PC-3 (cell line): ENCODE data around the gene ZFYVE27. TPM values are rescaled to one million over a fixed set of nuclear protein-coding genes. Genes with fewer than 3 reads are reported as not detected.

Source experiments
- ATAC-seq: fragments of 200-7000 bp; cut with Tn5 transposase; 2 replicates; pipeline ENCODE4 v1.9.1; 2020; ENCODE audit warnings: mild to moderate bottlenecking, moderate library complexity
- BruUV-seq: library from RNA; stranded (reverse); fragments of 400-500 nt; replicated peaks from 2 replicates; lab custom pipeline; 2021; lab: Mats Ljungman, UMichigan
- CTCF ChIA-PET: fragments of 300-600 bp; sonication (Branson Sonifier 250); formaldehyde crosslinking; loops from one replicate; lab custom pipeline; 2022; ENCODE audit warnings: antibody characterized with exemption; lab: Charles Lee
- POLR2A ChIA-PET: fragments of 300-600 bp; sonication (Branson Sonifier 250); formaldehyde crosslinking; loops from one replicate; lab custom pipeline; 2022; ENCODE audit warnings: antibody characterized with exemption; ENCODE audit not compliant: unreplicated experiment; lab: Charles Lee
- DNase-seq: peaks from one replicate; pipeline ENCODE4 v3.0.0-alpha.2; 2015
- H2AFZ ChIP-seq: fragments of 300-600 bp; sonication (generic); 2 replicates; pipeline ENCODE4 v1.6.0; 2016; ENCODE audit warnings: antibody characterized with exemption, low read length
- H3F3A ChIP-seq: fragments of 300-600 bp; sonication (generic); one replicate; pipeline ENCODE4 v1.6.0; 2017; ENCODE audit warnings: antibody characterized with exemption, low read length, control low read depth, mild to moderate bottlenecking; ENCODE audit not compliant: unreplicated experiment
- H3K27ac ChIP-seq: fragments of 300-600 bp; sonication (generic); 2 replicates; pipeline ENCODE4 v1.5.1; 2016; ENCODE audit warnings: mild to moderate bottlenecking, low read length
- H3K27me3 ChIP-seq: fragments of 300-600 bp; sonication (generic); 2 replicates; pipeline ENCODE4 v1.6.1; 2016; ENCODE audit warnings: low read length, mixed read lengths
- H3K36me3 ChIP-seq: fragments of 300-600 bp; sonication (generic); 2 replicates; pipeline ENCODE4 v1.6.1; 2016; ENCODE audit warnings: low read depth, mixed run types, low read length, mixed read lengths
- H3K4me1 ChIP-seq: fragments of 300-600 bp; sonication (generic); 2 replicates; pipeline ENCODE4 v1.5.1; 2016; ENCODE audit warnings: low read length; ENCODE audit not compliant: insufficient read depth
- H3K4me2 ChIP-seq: fragments of 300-600 bp; sonication (generic); 2 replicates; pipeline ENCODE4 v1.6.0; 2016; ENCODE audit warnings: low read length
- H3K4me3 ChIP-seq: fragments of 300-600 bp; sonication (generic); 2 replicates; pipeline ENCODE4 v1.5.1; 2016; ENCODE audit warnings: mild to moderate bottlenecking, low read length, mixed read lengths
- H3K79me2 ChIP-seq: fragments of 300-600 bp; sonication (generic); 2 replicates; pipeline ENCODE4 v1.6.1; 2017; ENCODE audit warnings: low read length, mixed read lengths
- H3K9ac ChIP-seq: fragments of 300-600 bp; sonication (generic); 2 replicates; pipeline ENCODE4 v1.6.0; 2016; ENCODE audit warnings: mild to moderate bottlenecking, low read length
- H3K9me2 ChIP-seq: fragments of 300-600 bp; sonication (generic); replicated peaks from 2 replicates; pipeline ENCODE4 v1.6.1; 2016; ENCODE audit warnings: mixed run types, low read length, mixed read lengths
- H3K9me3 ChIP-seq: fragments of 300-600 bp; sonication (generic); 2 replicates; pipeline ENCODE4 v1.6.1; 2016; ENCODE audit warnings: low read length, mixed read lengths
- H4K20me1 ChIP-seq: fragments of 300-600 bp; sonication (generic); 2 replicates; pipeline ENCODE4 v1.6.1; 2016; ENCODE audit warnings: low read length, mixed read lengths
- EZH2 ChIP-seq: fragments of 300-600 bp; sonication (generic); IDR thresholded peaks from one replicate; pipeline ENCODE4 v1.6.1; 2017; ENCODE audit warnings: antibody characterized with exemption, mild to moderate bottlenecking, low read length; ENCODE audit not compliant: unreplicated experiment
- EZH2phosphoT487 ChIP-seq: fragments of 300-600 bp; sonication (generic); IDR thresholded peaks from 2 replicates; pipeline ENCODE4 v1.6.1; 2018; ENCODE audit warnings: mild to moderate bottlenecking, antibody characterized with exemption, low read length, borderline replicate concordance
- intact Hi-C: fragments of 100-400 bp; cut with micrococcal nuclease; formaldehyde crosslinking; loops from 2 replicates; pipeline ENCODE4 v1.9.0; 2023
- total RNA-seq: library from RNA; depleted of rRNA; stranded (reverse); fragments of >200 nt; gene quantifications from 2 replicates; pipeline ENCODE4 v1.2.3, GENCODE V29; 2014
- TF ChIP-seq, protein P1 (sequence below): fragments of 300-600 bp; sonication (generic); conservative IDR thresholded peaks from 2 replicates; pipeline ENCODE4 v1.5.1; 2017; ENCODE audit warnings: antibody characterized with exemption, low read depth, mild to moderate bottlenecking, low read length

ZFYVE27 gene
- total RNA-seq, 1 experiment from 2014 or later: 13.1 TPM

DNA sequence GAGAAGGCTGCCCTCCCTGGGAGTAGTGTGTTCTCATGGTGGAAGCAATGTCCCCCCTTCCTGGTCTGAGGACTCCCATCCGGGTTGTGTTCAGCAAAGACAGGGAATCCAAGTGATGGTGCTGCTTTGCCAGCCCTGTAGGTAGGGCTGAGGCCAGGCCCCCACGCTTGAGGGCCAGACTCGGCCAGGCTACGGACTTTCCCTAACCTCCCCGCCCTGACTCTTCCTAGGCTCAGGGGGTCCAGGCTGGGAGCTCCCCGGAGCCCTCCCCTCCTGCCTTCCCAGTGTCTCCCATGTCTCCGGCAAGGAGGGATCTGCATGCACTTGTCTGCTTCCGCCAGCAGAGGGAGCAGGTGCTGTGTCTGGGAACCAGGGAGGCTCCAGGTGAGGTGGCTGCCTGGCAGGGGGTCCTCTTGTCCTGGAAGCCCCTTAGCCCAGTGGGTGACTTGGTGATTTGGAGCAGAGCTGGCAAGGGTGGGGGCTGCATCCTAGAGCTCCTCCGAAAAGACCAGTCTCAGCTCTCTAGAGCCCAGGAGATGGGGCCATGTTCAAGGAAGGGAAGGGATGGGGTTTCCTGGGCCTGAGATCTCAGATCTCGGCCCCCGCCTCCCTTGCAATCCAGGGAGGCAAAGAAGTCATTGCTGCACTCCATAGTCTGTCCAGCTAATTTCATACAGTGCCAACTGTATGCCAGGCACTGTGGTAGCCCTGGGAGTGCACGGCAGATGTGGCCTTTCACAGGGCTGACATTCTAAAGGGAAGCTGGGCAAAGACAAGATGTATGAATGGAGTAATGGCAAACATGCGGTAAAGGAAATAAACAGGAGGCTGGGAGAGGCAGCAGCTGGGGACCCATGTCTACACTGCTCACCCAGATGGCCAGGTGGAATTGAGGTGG, 55.1 kb downstream of the ZFYVE27 start:
- Histone ChIP-seq H4K20me1 (no peaks in the 10 kb centered on the region), H3K9ac (no peak overlapping the region), H3F3A (no peaks in the 10 kb centered on the region), H3K9me3 (no peaks in the 10 kb centered on the region), H3K4me3 (no peak overlapping the region), H3K79me2 (no peaks in the 10 kb centered on the region), H3K4me2 (no peak overlapping the region), H3K36me3 (no peaks in the 10 kb centered on the region), H3K27me3 (no peaks in the 10 kb centered on the region), H3K4me1 (no peaks in the 10 kb centered on the region), H3K27ac (no peak overlapping the region), H3K9me2 (no peaks in the 10 kb centered on the region), H2AFZ (no peak overlapping the region)
- POLR2A ChIA-PET: no interaction called here
- no TSS peak for BruUV-seq
- CTCF ChIA-PET: interaction anchor here (0.6 to 0.7 kb wide), 2 partner anchors 51 to 77 kb away, joined by 3 to 4 read pairs; no protein-coding TSS in a partner anchor
- TF ChIP-seq, protein P1, sequence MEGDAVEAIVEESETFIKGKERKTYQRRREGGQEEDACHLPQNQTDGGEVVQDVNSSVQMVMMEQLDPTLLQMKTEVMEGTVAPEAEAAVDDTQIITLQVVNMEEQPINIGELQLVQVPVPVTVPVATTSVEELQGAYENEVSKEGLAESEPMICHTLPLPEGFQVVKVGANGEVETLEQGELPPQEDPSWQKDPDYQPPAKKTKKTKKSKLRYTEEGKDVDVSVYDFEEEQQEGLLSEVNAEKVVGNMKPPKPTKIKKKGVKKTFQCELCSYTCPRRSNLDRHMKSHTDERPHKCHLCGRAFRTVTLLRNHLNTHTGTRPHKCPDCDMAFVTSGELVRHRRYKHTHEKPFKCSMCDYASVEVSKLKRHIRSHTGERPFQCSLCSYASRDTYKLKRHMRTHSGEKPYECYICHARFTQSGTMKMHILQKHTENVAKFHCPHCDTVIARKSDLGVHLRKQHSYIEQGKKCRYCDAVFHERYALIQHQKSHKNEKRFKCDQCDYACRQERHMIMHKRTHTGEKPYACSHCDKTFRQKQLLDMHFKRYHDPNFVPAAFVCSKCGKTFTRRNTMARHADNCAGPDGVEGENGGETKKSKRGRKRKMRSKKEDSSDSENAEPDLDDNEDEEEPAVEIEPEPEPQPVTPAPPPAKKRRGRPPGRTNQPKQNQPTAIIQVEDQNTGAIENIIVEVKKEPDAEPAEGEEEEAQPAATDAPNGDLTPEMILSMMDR: peak; percentile 88
- no peak for TF ChIP-seq EZH2phosphoT487
- DNase-seq (peak; percentile 74), ATAC-seq (peak; percentile 79)
- intact Hi-C loops: loop anchor here (1.0 to 2.0 kb wide), 2 partner anchors 77 to 249 kb away; no protein-coding TSS in a partner anchor

DNA sequence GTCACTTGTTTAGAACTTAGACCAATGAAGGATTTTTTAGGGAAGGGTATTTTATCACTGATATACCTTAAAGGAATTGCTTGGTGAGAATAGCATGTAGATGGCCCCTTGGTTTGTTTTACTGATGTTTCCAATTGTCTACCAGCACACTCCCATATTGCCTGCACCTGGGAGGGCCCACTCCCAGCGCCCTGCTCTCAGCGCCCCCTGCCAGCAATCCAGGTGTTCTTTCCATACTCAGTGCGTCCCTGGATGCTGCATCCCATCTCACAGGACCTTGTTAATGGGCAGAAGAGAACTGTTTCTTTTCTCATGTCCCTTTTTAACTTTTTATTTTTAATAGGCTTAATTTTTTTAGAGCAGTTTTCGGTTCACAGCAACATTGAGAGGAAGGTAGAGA, 59.0 kb downstream of the ZFYVE27 start:
- no TSS peak for BruUV-seq
- Histone ChIP-seq H3K9me3 (no peaks in the 10 kb centered on the region), H2AFZ (no peak overlapping the region), H3K4me2 (no peak overlapping the region), H3K27ac (no peak overlapping the region), H3K79me2 (no peaks in the 10 kb centered on the region), H3K4me3 (no peak overlapping the region), H4K20me1 (no peaks in the 10 kb centered on the region), H3K36me3 (no peaks in the 10 kb centered on the region), H3K27me3 (peaks cover 15% of the 10 kb centered on the region; the same call in 1 of the 2 replicates), H3K9me2 (no peaks in the 10 kb centered on the region), H3K9ac (no peak overlapping the region), H3F3A (no peaks in the 10 kb centered on the region), H3K4me1 (no peaks in the 10 kb centered on the region)
- TF ChIP-seq EZH2: no peak
- TF ChIP-seq, protein P1: peak; percentile 30; the same call in 1 of the 2 replicates
- ChIA-PET POLR2A (no interaction called here), CTCF (no interaction called here)
- ATAC-seq (no peak), DNase-seq (no peak)
- intact Hi-C loops: no loop called here

DNA sequence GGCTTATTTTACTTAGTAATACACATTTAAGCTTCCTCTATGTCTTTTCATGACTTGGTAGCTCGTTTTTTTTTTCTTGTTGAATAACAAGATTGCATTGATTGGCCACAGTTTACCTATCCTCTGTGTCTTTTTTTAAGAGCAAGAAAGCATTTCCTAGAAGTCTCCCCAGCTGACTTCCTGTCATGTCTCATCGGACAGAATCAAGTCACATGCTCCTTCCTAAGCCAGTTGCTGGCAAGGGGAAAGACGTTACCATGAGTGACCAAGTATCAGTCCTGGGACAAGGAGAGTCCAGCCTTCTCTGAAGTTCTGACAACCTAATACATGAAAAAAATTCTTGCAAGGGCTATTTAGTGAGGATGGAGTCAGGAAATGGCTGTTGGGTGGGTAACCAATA, 59.7 kb downstream of the ZFYVE27 start:
- TF ChIP-seq, protein P1: no peak
- no peak for TF ChIP-seq EZH2
- no peak for TF ChIP-seq EZH2phosphoT487
- Histone ChIP-seq H3F3A (no peaks in the 10 kb centered on the region), H2AFZ (no peak overlapping the region), H3K9me3 (no peaks in the 10 kb centered on the region), H3K36me3 (no peaks in the 10 kb centered on the region), H3K4me2 (no peak overlapping the region), H3K79me2 (no peaks in the 10 kb centered on the region), H3K9me2 (no peaks in the 10 kb centered on the region), H3K27ac (no peak overlapping the region), H3K27me3 (peaks cover 15% of the 10 kb centered on the region; the same call in 1 of the 2 replicates), H3K4me3 (no peak overlapping the region), H3K4me1 (no peaks in the 10 kb centered on the region), H4K20me1 (no peaks in the 10 kb centered on the region), H3K9ac (no peak overlapping the region)
- no peak for DNase-seq
- ChIA-PET CTCF (no interaction called here), POLR2A (no interaction called here)
- intact Hi-C loops: no loop called here
- BruUV-seq: no TSS peak
- ATAC-seq: no peak
